K562 (cell line): Measurements from ENCODE around the gene ISCA1.

Source experiments
- ATF7 ChIP-seq: fragments of 450-650 bp; IDR thresholded peaks from 2 replicates; pipeline ENCODE4 v1.7.1; 2014; ENCODE audit warnings: mild to moderate bottlenecking, moderate library complexity
- CHD7 ChIP-seq: fragments of 200-600 bp; sonication (generic); IDR thresholded peaks from one replicate; pipeline ENCODE4 v1.6.1; 2012; ENCODE audit warnings: mild to moderate bottlenecking, low read depth, low read length, inconsistent platforms
- KLF1 ChIP-seq: fragments of 450-650 bp; IDR thresholded peaks from 2 replicates; pipeline ENCODE4 v1.6.1; 2016; ENCODE audit warnings: missing genetic modification characterization, missing compliant biosample characterization
- OTX1 ChIP-seq: fragments of 450-650 bp; formaldehyde crosslinking; IDR thresholded peaks from 2 replicates; pipeline ENCODE4 v1.4.0; 2022; ENCODE audit warnings: mild to moderate bottlenecking
- STAG1 ChIP-seq: sonication (generic); formaldehyde crosslinking; IDR thresholded peaks from 2 replicates; pipeline ENCODE4 v1.5.0; 2020; ENCODE audit warnings: missing genetic modification reagents, borderline replicate concordance
- TF ChIP-seq, protein P1 (sequence below), 3 experiments: IDR thresholded peaks in 2 of 3; conservative IDR thresholded peaks in 1 of 3; 2 replicates each; pipeline ENCODE4 v1.5.1; 2011 to 2012; ENCODE audit warnings: low read length in 3 of 3, mild to moderate bottlenecking in 3 of 3, control low read depth in 2 of 3, improper control_type of control experiment in 1 of 3, inconsistent platforms in 1 of 3, low read depth in 1 of 3, mixed read lengths in 1 of 3, moderate library complexity in 1 of 3; ENCODE audit not compliant: insufficient read depth in 2 of 3

DNA sequence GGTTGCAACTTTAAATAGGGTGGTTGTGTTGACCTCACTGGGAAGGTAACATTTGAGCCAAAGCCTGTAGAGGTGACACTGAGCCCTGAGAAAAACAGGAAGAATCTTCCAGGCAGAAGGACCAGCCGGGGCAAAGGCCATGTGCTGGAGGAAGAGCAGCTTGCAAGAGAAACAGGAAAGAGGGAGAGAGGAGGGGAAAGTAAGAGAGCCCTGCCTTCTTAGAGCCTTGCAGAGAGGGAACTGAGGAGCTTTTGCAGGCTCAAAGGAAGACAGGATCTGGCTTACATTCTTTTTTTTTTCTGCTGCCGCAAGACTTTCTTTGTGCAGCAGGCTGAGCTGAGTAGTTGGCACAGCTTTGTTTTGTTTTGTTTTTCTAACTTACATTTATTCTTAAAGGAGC lies 40.3 kb downstream of the ISCA1 start:
- TF ChIP-seq KLF1 (tag) (no peak), OTX1 (no peak), ATF7 (no peak), CHD7 (no peak), STAG1 (CRISPR knock-in tag) (no peak)
- TF ChIP-seq, protein P1, sequence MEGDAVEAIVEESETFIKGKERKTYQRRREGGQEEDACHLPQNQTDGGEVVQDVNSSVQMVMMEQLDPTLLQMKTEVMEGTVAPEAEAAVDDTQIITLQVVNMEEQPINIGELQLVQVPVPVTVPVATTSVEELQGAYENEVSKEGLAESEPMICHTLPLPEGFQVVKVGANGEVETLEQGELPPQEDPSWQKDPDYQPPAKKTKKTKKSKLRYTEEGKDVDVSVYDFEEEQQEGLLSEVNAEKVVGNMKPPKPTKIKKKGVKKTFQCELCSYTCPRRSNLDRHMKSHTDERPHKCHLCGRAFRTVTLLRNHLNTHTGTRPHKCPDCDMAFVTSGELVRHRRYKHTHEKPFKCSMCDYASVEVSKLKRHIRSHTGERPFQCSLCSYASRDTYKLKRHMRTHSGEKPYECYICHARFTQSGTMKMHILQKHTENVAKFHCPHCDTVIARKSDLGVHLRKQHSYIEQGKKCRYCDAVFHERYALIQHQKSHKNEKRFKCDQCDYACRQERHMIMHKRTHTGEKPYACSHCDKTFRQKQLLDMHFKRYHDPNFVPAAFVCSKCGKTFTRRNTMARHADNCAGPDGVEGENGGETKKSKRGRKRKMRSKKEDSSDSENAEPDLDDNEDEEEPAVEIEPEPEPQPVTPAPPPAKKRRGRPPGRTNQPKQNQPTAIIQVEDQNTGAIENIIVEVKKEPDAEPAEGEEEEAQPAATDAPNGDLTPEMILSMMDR (IDR thresholded peaks at IDR 0.05 in 2 of 3, conservative IDR thresholded peaks at IDR 0.05 in 1 of 3; ENCODE audit: insufficient read depth in 2 of 3, low read depth in 1 of 3, low read length in 3 of 3), result no peak
